Tibial nerve (tissue), 4 donors: ENCODE results near the gene SNX22.

Experiments
- EP300 ChIP-seq, 2 donors: sonication (generic); formaldehyde crosslinking; IDR thresholded peaks; one replicate each; pipeline ENCODE4 v1.6.1; 2017; ENCODE audit warnings: antibody characterized with exemption in 2 of 2, mild to moderate bottlenecking in 1 of 2
- POLR2A ChIP-seq, 2 donors: fragments of 450-650 bp; IDR thresholded peaks; one replicate each; pipeline ENCODE4 v1.6.1; 2017; ENCODE audit warnings: antibody characterized with exemption in 2 of 2, mild to moderate bottlenecking in 2 of 2, moderate library complexity in 2 of 2
- TF ChIP-seq, protein P1 (sequence below), 5 experiments: fragments of 200-600 bp in 3 of 5; fragments of 450-650 bp in 2 of 5; sonication (generic) in 3 of 5; IDR thresholded peaks; one replicate each; pipeline ENCODE4 v1.5.1; 2016 to 2019; ENCODE audit warnings: antibody characterized with exemption in 5 of 5, mild to moderate bottlenecking in 3 of 5, moderate library complexity in 2 of 5

DNA sequence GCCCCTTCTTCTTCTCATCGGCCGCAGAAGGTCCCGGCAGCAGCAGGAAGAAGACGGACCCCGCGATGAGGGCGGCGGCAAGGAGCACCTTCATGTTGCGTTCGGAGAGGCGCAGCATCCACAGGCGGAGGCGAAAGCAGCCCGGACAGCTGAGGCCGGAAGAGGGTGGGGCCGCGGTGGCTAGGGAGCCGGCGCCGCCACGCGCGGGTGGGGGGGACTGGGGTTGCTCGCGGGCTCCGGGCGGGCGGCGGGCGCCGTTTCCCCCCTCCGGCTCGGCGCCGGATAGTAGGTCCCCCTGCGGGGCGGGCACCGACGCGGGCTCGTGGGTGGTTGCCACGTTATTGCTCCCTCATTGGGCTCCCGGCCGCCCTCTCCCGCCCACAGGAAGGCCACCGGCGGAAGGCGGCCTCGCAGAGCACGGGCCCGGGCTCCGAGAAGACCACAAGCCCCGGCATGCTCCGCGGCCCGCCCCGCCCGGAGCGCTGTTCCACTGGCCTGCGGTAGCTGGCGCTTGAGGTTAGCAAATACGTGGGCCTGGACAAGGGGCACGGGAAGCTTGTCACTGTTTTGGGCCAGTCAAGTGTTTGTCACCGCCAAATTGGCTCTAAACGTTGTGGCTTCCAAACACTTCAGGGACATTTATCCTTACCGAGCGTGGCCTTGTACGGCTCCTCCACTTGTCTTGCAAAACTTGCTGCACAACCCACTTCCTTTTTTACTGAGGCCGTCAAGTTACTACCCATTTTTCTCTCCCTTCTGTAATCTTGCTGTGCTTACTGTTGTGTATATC, 11.5 kb downstream of the SNX22 start, which contains the start of gene PPIB:
- TF ChIP-seq, protein P1, sequence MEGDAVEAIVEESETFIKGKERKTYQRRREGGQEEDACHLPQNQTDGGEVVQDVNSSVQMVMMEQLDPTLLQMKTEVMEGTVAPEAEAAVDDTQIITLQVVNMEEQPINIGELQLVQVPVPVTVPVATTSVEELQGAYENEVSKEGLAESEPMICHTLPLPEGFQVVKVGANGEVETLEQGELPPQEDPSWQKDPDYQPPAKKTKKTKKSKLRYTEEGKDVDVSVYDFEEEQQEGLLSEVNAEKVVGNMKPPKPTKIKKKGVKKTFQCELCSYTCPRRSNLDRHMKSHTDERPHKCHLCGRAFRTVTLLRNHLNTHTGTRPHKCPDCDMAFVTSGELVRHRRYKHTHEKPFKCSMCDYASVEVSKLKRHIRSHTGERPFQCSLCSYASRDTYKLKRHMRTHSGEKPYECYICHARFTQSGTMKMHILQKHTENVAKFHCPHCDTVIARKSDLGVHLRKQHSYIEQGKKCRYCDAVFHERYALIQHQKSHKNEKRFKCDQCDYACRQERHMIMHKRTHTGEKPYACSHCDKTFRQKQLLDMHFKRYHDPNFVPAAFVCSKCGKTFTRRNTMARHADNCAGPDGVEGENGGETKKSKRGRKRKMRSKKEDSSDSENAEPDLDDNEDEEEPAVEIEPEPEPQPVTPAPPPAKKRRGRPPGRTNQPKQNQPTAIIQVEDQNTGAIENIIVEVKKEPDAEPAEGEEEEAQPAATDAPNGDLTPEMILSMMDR (IDR thresholded peaks at IDR 0.05) = peak; percentile 35 to 66 (median 49)
- TF ChIP-seq EP300 (IDR thresholded peaks at IDR 0.05) (peak; percentile 83 to 84), POLR2A (IDR thresholded peaks at IDR 0.05) (peak; percentile 77 to 78)
